HG03196 (cell line): ENCODE measurements around the gene ELP1.
"Not testable (repeated sequence)": the region's sequence is repeated elsewhere in the genome, so short reads cannot be mapped to it uniquely, and the experiment has no call there.

Experiments used
- ATAC-seq: cut with Tn5 transposase; IDR thresholded peaks from one replicate; pipeline ENCODE4 v1.9.1; 2021; ENCODE audit not compliant: unreplicated experiment

ELP1 gene, protein sequence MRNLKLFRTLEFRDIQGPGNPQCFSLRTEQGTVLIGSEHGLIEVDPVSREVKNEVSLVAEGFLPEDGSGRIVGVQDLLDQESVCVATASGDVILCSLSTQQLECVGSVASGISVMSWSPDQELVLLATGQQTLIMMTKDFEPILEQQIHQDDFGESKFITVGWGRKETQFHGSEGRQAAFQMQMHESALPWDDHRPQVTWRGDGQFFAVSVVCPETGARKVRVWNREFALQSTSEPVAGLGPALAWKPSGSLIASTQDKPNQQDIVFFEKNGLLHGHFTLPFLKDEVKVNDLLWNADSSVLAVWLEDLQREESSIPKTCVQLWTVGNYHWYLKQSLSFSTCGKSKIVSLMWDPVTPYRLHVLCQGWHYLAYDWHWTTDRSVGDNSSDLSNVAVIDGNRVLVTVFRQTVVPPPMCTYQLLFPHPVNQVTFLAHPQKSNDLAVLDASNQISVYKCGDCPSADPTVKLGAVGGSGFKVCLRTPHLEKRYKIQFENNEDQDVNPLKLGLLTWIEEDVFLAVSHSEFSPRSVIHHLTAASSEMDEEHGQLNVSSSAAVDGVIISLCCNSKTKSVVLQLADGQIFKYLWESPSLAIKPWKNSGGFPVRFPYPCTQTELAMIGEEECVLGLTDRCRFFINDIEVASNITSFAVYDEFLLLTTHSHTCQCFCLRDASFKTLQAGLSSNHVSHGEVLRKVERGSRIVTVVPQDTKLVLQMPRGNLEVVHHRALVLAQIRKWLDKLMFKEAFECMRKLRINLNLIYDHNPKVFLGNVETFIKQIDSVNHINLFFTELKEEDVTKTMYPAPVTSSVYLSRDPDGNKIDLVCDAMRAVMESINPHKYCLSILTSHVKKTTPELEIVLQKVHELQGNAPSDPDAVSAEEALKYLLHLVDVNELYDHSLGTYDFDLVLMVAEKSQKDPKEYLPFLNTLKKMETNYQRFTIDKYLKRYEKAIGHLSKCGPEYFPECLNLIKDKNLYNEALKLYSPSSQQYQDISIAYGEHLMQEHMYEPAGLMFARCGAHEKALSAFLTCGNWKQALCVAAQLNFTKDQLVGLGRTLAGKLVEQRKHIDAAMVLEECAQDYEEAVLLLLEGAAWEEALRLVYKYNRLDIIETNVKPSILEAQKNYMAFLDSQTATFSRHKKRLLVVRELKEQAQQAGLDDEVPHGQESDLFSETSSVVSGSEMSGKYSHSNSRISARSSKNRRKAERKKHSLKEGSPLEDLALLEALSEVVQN (N-terminal part only)

GRCh38 chr9:108933718-108934322 lies at the start of gene ELP1:
Gene ELP1 (minus strand): TSS chr9:108934124. CDS start chr9:108931146, 2,978 bp downstream.
- ATAC-seq: peak; percentile 85

DNA sequence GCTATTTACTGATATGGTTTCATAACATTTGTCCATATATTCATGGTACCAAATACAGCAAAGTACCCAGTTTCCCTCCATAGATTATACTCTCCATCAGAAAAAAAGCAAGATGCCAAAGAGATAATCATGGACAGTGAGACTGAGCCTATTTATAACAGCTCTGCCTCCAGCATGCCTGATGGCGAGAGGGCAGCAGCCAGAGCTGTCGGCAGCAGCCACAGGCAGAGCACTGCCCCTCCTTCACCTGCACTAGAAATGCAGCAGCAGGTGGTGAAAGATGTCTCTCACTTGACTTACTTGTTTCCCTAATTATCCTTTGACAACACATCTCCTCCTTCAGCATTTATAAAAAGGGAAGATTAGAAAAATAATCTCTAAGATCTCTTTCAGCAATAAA lies 47.0 kb upstream of the ELP1 start:
- no peak for ATAC-seq

DNA sequence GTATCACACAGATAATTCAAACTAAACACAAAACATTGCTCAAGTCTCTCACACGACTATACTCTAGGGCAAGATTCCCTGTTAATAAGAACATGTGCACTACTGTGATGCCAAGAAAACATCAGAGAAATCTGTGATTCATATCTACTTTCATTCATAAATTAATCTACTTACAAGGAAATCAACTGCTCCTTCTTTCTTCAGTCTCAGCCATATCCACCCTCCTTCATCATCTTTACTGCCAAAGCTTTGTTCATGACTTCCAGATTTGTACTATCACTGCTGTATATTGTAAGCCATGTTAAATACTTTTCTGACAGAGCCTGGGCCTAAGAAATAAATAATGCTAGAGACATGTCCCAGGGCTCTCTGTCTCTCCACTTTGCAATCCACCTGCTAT lies 44.3 kb upstream of the ELP1 start:
- no peak for ATAC-seq

- no peak for ATAC-seq
Observed at GRCh38 chr9:108973895-108974294, 40.0 kb upstream of the ELP1 start.

DNA sequence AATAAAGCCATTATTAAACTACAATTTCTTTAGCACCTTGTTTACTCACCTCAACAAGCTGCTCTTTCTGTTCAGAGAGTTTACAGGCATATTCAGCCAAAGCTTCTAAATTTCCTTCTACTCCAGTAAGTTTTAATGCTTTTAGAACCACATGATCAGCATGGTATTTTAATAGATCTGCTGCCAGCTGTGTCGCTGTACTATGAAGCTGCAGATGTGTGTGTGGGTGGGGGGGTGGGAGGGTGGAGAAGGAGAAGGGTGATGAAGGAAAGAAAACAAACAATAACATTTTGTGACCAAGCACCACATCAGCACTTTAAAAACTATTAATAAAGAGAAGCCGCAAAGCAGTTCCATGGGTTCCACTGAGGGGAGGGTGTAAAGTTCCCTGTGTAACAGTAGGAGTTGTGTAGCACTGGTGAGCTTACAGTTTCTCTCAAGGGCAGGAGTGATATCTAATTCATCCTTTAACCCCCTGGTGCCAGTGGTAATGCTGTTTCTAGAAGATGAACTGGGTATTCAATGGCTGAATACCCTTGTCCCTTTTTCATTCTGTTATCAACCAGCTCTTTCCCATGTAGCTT lies 38.8 kb upstream of the ELP1 start:
- ATAC-seq: no peak

- ATAC-seq: no peak
Observed at GRCh38 chr9:108972186-108972585, 38.3 kb upstream of the ELP1 start.

- ATAC-seq: not testable (repeated sequence)
Observed at GRCh38 chr9:108971392-108971791, 37.5 kb upstream of the ELP1 start.

DNA sequence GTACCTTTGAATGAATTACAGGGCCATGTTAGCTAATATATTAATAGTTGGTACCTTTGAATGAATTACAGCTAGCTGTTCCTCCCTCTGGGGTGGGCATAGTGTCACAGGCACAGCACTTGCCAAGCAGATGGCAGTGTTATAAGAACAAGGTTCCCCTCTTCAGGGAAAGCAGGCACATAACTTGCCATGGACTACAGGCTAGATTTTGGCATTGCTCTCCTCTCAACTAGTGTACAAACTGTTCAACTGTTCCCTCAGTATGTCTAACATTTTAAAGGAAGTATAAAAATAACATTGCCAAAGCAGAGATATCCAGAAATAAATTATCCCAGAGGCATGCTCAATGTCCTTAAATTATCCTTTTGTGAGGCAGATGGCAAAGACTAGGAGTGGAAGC lies 34.0 kb upstream of the ELP1 start:
- ATAC-seq: no peak

DNA sequence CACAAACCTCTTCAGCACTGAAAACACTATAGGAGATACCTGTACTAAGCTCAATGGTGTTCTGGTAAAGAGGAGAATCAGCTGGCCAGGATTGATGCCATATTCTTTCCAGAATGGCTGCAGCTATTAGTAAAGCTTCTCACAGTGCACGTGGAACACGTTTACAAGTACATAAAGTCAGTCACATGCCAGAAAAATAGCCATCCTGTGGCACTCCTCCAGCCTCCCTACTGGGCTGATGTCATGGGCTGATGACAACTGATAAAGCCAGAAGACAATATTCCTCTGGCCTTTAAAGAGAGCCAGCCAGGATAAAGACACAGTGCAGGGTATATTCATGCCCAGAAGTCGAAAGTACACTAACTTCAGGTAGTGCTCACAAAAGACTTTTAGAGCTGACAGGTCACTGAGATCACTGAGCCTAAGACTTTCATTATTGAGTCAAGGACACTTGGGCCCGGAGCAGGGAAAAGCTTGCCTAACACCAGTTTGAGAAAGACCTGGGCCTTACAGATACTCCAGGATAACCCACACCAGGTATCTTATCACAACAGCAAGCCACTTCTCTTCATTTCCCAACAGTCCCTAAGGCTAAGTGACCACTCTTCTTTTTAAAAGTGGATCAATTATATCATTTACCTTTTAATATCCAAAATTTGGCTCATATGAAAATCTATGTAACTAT lies 29.7 kb upstream of the ELP1 start:
- ATAC-seq: no peak

DNA sequence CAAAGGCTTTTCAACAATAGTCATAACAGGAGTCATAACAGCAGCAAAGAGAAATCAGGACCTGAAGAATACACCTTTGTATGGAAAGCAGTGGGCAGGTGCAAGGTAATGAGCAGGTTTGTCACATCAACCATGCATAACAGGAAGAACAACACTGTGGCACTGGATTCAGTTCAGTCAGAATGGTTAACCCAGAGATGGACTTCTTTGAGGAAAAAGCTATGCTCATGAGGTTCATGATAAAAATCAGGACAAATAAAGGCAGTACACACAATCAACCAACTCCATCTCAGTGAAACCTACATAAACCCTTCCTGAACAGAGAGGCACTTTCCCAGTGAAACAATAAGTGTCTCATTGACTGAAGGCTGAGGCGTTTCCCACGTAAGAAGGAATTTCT lies 27.2 kb upstream of the ELP1 start:
- ATAC-seq: no peak

DNA sequence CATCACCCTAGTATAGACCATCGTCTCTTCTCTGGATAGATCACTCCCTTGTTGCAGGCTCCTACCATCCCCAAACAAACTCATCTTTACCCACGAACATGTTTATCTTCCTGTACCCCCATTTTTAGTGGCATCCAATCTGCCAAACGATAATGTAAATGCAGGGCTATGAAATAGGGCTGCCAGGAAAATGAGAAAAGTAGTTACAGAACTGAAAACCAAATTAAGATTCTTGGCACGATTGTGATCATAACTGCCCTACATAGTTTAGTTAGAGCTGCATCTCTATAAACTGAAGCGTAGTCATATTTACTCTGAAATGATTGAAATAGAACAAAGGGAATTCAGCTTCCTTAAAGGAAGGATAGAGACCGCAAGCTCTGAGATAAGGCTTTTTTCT lies 26.4 kb upstream of the ELP1 start:
- ATAC-seq: no peak

- ATAC-seq: no peak
Observed at GRCh38 chr9:108956631-108957026, 22.7 kb upstream of the ELP1 start.

DNA sequence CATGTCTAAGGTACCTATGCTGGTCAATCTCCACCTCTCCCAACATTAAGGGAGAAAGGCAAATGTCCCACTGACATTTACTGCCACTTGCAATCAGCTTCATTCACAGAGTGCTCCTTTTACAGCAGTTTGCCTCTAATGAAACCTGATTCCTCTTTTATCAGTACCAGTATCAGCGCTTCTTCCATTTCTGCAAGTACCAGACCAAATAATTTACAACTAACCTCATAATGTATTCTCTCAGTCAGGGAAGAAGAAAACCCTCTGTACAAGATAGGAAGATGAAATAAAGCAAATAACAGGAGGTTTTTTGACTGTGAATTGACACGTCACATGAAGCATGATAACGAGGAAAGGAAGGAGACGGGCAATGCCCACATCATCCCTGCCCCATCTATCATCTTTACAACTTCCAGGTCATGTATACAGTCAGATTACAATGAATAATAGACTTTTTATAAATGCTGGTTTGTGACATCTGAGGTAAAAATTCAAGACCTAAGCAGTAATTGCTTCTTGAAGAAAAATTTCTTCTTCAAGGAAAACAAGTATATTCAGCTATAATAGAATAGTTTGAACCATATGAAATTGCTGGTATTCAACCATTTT lies 22.2 kb upstream of the ELP1 start:
- ATAC-seq: no peak

- peak; percentile 58 for ATAC-seq
Observed at GRCh38 chr9:108953983-108954574, 20.2 kb upstream of the ELP1 start.

GRCh38 chr9:108951578-108951977 lies 17.7 kb upstream of the ELP1 start:
- ATAC-seq: no peak

DNA sequence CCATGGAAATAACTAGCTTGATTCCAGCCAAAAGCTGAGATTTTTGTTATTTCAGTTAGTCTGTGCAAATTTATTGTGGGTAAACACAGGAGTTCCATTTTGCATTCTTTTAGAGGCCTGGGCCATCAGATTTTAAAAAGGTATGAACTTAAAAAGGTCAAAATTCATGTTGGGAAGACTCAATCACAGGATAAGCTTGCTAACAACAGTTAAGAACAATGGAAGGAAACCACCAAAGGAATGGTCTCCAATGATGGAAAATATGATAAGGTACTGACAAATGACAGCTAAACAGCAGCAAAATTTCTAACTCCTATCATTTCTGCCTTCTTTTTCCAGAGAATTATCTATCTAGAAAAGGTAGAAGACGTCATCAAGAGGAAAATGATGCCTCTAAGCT lies 16.2 kb upstream of the ELP1 start:
- no peak for ATAC-seq

- ATAC-seq: no peak
Observed at GRCh38 chr9:108939975-108940374, 6.1 kb upstream of the ELP1 start.

GRCh38 chr9:108937561-108938305 lies 3.8 kb upstream of the ELP1 start:
- no peak for ATAC-seq
